Stimulated activated CD4-positive, alpha-beta T cell treated with anti-CD3 and anti-CD28 coated beads, TNF-alpha, amount 100 ng/mL, for 1 hour (primary cell): Measurements from ENCODE around the gene USP10.
"Not testable (repeated sequence)": the region's sequence is repeated elsewhere in the genome, so short reads cannot be mapped to it uniquely, and the experiment has no call there.

Experiments
- DNase-seq, 3 donors: peaks; one replicate each; pipeline ENCODE4 v3.0.0-alpha.2; 2020; ENCODE audit warnings: low read depth in 3 of 3, low spot score in 1 of 3

The USP10 gene

DNA sequence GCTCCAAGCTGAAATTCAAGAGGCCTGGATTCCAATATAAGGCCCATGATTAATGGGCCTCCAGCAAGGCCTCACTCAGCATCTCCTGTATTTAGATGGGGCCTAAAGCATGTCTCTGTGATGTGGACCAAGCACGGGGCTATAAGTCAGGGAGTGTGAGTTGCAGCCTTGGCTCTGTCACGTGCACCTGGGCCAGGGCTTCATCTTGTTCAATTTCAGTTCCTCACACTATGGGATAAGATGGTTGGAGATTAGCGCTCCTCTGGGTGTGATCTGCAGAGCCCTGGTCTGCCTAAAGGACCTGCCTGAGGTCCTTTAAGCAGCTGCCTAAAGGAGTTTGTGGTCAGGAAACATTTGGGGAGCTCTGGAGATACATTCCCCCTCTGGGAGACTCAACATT lies 26.2 kb upstream of the USP10 start:
- no peak for DNase-seq

DNA sequence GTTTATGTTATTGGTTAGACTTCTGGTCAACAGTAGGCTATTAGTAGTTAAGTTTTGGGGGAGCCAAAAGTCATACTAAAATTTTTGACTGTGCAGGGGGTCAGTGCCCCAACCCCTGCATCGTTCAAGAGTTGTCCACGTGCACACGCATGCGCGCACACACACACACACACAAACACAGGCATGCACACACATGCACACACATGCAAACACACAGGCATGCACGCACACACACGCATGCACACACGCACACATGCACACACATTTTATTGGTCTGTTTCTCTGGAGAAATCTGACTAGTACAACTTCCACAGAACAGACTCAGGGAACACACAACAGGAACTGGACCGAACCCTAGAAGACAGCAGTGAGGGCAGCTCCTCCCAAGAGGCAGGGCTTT lies 24.4 kb upstream of the USP10 start:
- DNase-seq, result no peak

DNA sequence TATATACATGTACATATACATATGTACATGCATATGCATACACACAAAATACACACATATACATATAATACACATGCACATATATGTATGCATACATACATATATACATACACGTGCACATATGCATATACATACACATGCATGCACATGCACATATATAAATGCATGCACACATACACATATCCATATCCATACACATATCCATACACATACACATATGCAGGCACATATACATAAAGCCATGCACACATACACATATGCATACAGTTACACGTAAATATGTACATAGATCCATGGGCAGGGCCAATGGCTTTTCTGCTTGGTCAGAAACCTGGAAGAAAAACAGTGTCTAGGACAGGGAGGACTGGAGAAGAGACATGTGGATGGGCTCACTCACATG lies 23.9 kb upstream of the USP10 start:
- no peak for DNase-seq

DNA sequence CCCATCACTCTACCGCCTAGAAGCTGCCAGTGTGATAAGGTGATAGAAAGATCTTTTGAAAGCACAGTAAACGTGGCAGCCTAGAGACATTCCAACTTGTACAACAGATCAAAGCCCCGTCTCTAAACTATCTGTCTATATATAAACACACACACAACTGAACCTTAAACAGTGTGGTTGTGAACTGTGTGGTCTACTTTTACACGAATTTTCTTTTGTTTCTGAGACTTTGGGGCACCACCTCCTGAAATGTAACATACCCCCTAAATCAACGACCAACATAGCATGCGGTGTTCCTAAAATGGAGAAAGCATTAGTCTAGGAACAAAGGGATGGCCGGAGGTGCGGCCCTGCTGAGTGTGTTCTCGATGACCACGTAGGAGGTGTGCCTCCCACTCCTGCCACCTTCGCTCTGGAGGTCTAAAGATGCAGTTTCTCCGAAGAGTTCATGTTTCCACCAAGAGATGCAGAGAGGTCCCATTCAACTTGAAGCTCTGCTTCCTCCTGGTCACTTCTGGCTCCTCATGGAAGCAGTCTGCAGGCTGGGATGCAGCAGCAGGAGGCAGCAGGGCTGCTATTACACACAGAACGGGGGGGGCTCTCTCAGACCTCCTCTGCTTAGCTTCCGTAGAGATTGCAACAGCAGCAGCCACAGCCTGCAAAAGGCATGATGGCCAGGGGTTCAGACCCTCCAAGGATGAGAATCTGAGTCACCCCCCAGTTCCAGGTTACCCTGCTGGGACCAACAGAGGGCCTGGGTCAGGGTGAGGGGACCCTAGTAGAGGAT lies 22.6 kb upstream of the USP10 start:
- no peak for DNase-seq

DNA sequence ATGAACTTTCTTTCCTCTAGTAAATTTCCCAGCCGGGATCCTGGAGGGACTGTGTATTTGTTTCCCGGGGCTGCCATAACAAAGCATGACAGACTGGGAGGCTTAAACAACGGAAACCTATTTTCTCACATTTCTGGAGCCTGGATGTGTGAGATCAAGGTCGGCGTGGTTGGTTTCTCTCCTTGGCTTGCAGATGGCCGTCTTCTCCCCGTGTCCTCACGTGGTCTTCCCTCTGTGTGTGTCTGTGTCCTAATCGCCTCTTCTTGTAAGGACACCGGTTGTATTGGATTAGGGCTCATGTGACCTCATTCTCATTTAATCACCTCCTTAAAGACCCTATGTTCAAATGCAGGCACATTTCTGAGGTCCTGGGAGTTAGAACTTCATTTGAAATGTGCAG lies 22.0 kb upstream of the USP10 start:
- DNase-seq, result no peak

DNA sequence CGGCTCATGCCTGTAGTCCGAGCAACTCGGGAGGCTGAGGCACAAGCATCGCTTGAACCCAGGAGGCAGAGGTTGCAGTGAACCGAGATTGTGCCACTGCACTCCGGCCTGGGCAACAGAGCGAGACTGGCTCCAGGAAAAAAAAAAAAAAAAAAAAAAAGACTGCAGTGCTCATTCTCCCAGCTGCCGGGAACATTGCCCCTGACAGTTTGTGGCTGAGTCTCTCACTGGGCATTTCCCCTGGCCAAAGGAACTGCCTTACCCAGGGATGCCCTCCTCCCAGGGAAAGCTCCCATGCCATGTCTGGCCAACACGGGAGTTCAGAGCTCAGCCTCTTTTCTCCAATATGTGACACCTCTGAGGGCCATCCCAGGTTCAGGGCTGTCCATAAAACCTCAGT lies 21.3 kb upstream of the USP10 start:
- no peak for DNase-seq

DNA sequence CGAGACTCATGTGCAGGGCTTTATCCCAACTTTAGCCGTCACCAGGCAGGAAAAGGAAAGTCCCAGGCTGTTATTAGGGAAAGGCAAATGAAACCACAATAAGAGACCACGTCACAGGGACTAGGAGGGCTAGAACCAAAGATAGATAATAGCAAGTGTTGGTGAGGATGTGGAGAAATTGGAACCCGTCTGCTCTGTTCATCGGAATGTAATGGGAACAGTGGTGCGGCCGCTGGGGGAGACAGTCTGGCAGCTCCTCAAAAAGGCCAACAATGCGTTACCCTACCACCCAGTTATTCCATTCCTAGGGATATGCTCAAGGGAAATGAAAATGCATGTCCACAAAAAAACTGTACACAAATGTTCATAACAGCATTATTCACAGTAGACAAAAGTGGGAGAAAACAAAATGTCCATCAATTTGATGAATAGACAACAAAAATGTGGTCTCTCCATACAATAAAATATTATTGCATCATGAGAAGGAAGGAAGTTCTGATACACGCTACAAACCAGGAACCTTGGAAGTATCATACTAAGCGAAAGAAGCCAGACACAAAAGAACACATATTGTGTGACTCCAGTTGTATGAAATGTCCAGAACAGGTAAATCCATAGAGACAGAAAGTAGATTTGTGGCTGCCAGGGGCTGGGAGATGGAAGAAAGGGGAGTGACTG lies 19.5 kb upstream of the USP10 start:
- DNase-seq, result no peak

DNA sequence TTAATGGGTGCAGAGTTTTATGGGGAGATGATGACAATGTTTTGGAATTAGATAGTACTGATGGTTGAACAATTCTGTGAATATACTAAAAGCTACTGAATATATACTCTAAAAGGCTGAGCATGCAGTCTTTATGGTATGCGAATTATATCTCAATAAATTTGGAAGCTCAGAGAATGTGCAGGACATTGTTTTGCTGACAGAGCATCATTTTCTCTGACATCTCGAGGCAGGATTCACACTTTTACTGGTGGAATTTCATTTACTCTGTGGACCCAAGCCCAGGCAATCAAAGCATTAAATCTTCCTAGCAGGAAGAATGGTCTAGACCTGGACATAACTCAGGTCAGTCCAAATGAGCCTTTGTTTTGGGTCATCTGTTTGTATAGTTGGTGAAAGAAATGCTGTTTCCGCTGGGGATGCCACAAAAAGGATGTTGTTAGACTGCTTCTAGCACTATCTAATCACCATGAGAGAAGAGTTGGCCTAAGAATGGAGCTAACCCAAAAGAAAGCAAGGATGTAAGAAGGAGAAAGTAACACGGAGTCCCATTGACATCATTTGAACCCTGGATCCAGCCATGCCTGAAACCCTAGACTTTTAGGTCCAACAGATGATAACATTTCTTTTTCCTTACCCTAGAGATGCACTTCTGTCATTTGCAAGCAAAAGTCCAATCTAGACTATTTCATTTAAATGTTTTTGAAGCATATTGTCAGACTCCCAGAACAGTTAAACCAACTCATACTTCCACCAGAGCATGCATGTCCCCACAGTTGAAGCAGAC lies 18.8 kb upstream of the USP10 start:
- no peak for DNase-seq

DNA sequence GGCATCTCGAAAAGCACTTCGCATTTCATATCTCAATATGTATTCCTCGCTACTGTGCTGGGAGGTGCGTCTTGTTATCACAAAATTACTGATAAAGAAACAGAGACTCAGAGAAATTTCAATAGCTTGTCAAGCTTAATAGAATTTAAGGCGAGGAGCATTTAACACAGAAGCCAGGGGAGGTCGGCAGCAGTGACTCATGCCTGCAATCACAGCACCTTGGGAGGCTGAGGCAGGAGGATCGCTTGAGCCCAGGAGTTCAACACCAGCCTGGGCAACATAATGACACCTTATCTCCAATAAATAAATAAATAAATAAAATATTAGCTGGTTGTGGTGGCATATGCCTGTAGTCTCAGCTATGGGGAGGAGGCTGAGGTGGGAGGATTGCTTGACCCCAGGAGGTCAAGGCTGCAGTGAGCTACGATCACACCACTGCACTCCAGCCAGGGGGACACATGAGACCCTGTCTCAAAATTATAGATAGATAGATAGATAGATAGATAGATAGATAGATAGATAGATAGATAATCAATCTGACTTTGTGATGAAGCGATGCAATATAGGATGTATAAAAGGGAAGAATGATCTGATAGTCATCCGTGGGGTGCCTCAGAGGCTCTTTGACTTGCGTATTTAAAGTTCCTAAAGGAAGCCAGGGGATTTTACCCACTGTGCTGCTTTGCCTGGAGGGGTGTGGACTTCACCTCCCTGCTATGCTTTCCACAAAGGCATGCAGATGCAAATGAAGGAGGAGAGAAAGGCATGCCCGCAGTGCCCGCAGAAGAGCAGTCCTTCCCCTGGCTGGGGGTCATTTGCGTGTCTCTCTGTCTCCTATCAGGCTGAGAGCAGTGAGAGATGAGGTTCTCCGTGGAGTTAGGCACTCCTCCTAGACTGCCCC lies 15.9 kb upstream of the USP10 start:
- no peak for DNase-seq

DNA sequence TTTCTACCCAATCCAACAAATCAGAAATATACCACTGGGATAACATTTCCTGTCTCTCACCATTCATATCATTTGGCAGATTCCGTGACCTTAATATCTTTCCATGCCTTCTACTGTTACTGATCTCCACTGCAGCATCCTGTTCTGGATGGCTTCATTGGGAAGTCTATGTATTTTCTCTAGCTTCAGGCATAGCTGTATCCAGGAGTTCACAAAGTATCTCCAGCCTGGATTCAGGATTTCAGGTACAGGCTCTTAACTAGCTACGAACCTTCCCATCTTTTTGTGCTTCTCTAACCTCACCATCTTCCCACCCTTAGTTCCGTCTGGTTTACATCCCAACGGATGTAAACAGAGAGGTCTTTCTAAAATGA lies 15.2 kb upstream of the USP10 start:
- no peak for DNase-seq

DNA sequence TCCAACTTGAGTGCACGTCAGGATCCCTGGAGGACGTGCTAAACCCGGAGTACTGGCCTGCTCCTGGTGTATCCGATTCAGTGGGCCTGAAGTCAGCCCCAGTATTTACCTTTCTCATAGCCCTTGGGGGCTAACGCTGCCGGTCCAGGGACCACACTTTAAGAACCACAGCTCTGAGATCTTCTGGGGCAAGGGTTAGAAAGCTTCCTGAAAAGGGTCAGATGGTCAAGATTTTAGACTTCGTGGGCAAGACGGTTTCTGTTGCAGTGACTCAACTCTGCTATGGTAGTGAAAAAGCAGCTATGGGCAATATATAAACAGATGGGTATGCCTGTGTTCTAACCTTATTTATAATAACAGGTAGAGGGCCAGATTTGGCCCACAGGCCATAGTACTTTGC lies 14.6 kb upstream of the USP10 start:
- no peak for DNase-seq

DNA sequence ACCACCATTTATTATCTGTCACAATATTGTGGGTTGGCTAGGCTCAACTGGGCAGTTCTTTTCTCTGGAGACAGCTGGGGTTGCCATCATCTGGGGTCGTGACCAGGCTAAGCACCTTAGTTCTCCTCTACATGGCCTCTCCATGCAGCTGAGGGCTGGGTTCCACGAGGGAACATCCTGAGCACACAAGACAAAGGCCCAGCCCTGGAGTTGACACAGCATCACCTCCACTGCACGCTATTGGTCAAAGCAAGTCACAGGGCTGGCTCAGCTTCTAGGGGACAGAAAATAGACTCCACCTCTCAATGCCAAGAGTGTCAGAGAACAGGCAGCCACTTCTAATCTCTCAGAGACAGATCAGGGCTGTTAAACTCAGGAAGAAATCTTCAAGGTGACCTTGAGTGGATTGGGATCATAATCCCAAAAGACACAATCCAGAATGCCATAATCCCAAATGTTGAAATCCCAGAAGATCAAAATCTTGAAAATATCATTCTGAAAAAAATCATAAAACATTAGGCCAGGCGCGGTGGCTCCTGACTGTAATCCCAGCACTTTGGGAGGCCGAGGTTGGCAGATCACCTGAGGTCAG lies 13.0 kb upstream of the USP10 start:
- no peak for DNase-seq

DNA sequence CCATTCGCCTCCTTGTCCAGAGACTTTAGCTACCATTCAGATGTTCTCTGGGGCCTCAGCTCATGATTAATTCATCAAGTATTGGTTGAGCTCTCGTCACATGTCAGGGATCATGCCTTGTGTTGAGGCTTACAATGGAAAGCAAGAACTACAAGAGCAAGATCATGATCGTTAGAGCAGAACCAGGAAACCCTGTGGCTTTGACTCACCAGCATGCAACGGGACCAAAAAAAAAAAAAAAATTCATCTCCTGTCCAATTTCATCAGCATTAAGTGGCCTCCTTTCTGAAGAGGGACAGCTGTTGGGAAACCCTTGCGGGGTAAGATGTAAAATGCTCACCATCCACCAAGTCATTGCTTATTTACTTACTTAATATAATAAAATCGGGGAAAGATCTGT lies 12.1 kb upstream of the USP10 start:
- DNase-seq, result no peak

DNA sequence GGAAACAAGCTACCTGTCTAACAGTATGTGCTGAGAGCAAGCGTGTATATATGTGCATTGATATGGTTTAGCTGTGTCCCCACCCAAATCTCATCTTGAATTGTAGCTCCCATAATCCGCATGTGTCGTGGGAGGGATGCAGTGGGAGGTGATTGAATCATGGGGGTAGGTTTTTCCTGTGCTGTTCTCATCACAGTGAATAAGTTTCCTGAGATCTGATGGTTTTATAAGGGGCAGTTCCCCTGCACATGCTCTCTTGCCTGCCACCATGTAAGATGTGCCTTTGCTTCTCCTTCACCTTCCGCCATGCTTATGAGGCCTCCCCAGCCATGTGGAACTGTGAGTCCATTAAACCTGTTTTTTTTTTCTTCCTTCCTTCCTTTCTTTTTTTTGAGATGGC lies 11.6 kb upstream of the USP10 start:
- not testable (repeated sequence) for DNase-seq

DNA sequence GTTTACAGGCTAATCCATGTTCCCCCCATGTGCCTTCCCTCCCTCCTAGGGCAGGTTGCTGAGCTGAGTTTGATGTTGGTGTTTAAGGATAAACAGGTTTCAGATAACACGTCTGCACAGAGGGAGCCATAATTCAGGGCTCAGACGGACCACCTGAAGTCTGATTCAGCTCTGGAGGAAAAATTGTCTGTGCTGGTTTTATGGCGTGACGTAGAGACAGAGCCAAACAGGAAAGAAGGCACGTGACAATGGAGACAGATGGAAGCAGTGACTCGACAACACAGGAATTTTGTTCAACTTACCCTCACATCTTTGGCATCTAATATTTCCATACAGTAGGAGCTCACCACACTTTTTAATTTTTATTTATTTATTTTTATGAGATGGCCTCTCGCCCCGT lies 10.7 kb upstream of the USP10 start:
- no peak for DNase-seq

DNA sequence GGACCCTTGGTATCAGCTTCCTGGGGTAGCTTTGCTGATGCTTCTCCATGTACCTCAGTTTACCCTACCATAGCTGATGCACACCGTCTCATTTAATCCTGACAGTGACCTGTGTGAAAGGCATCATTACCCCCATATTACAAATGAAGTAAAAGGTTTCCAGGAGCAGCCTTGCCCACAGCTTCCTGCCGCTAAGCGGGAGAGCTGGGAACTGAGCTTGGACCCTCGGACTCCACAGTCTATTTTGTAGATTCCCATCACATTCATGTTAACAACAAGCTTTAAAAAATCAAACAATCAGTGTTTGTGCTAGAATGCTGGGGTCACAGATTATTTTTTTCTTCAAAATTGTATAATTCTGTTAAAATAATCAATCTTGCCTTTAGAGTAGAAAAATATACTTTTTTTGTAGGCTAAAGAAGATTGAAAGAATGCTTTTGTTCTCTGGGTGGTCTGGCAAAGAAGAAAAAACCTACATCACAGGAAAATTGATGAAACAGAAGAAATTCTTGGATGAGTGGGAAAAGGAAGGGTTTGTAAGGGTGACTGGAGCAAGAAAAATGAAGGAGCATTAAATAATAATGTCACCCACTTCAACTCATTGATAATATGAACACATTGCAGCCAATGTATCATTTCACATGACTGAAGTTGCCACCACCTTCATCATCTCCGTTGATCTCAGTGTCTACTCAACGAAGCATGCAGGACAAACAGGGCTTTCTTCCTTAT lies 9.5 kb upstream of the USP10 start:
- no peak for DNase-seq

DNA sequence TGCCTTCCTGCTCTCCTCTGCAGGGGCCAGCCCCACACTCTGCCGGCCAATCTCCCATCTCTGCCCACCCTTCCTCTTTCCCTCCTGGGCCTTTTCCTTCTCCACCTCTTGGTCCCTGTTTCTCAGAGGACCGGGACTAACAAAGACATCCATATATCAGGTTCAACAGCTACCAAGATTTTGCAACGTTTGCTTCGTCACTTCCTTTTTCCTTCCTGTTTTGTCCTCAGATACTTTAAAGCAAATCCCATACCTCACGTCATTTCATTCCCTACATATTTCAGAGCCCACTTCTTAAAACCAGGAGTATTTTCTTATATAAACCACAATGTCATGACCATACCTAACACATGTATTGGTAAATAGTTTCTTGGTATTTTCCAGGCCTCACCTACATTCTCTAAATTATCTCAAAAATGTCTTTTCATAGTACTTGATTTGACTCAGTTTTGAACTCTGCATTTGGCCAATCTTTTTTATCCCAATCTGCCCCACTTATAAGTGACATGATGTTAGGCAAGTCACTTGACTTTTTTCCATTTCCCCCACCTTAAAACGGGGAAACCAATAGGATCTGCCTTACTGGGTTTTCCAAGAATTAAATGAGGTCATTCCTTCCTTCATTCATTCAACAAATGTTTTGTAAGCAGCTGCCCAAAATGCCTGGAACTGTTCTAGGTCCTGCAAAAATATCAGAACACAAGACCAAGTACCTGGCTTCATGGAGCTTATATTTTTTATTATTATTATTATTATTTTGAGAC lies 7.2 kb upstream of the USP10 start:
- DNase-seq, result no peak

DNA sequence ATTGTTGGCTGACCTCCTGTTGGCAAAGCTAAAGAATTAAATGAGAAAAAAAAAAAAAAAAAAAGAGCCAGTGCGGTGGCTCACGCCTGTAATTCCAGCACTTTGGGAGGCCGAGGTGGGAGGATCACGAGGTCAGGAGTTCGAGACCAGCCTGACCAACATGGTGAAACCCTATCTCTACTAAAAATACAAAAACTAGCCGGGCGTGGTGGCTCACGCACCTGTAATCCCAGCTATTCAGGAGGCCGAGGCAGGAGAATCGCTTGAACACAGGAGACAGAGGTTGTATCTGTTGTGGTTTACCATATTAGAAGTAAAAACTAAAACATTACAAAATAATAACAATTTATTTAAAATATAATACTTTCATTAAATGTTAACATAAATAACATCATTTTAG lies 5.9 kb upstream of the USP10 start:
- DNase-seq, result not testable (repeated sequence)

DNA sequence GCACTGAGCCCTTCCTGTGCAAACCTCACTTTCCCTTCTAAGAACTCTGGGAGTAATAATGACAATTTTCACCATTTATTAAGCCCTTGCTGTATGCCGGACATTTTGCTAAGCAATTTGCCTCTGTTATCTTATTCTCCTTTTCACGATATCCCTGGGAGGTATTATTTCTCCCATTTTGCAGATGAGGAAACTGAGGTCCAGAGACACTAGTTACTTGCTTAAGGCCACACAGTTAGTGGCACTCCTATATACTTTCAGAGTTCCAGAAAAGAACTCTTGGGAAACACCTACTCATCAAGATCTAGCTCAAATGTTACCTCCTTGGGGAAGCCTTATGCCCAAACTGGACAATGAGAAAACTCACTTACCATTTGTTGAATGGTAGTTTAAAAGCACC lies 4.8 kb upstream of the USP10 start:
- DNase-seq, result no peak
